GM13976 (cell line): Measurements from ENCODE around the gene MGAT4A.
"Not testable (repeated sequence)": the region's sequence is repeated elsewhere in the genome, so short reads cannot be mapped to it uniquely, and the experiment has no call there.

Experiments used
- DNase-seq: peaks from one replicate; pipeline ENCODE4 v3.0.0; 2012; ENCODE audit warnings: low spot score
- CTCF ChIP-seq: IDR thresholded peaks from 2 replicates; pipeline ENCODE4 v1.5.1; 2012; ENCODE audit warnings: borderline replicate concordance, mild to moderate bottlenecking; ENCODE audit not compliant: insufficient read depth; ENCODE audit errors: extremely low read depth, missing control alignments, control extremely low read depth
- in situ Hi-C: fragments of 300-500 bp; cut with MboI; formaldehyde crosslinking; loops from one replicate; pipeline ENCODE4 v1.12.0; 2022; ENCODE audit warnings: low sequenced_read_pairs, mixed read lengths, inconsistent platforms; ENCODE audit not compliant: unreplicated experiment

MGAT4A gene

DNA sequence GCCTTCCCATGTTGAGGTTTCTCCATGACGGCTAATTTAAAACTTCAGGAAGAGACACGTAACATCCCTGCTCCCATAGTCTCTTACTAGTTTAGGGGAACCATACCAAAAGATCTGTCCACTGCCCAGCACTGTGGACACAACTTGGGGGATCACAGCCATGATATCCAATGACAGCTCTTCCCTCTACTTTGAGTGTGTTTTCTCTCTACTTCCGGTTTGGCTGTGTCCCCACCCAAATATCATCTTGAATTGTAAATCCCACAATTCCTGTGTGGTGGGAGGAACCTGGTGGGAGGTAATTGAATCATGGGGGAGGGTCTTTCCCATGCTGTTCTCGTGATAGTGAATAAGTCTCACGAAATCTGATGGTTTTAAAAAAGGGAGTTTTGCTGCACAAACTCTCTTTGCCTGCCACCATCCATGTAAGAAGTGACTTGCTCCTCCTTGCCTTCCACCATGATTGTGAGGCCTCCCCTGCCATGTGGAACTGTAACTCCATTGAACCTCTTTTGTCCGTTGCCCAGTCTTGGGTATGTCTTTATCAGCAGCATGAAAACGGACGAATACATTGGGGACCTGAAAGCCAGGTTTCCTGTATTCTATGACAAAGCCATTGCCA is 1.6 kb upstream of the MGAT4A start:
- in situ Hi-C loops = no loop called here
- TF ChIP-seq CTCF = no peak
- DNase-seq = no peak

GRCh38 chr2:98731894-98732349 is 990 bp upstream of the MGAT4A start:
- no peak for TF ChIP-seq CTCF
- no peak for DNase-seq
- in situ Hi-C loops = no loop called here

DNA sequence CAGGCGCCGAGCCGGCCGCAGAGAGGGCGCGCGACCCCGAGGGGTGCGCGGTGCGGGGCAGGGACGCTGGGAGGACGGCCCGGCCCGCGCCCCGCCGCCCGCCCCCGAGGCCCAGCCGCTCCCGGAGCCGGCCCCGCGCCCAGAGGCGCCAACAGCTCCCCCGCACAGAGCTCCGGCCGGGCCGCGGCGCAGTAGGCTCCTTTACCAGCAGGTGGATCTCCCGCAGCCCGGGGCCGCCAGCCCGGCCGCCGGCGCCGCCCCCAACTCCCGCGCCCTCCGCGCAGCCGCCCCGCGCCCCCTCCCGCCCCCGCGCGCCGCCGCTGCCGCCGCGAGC is 258 bp downstream of the MGAT4A start:
- peak; percentile 83 for DNase-seq
- in situ Hi-C loops = no loop called here
- TF ChIP-seq CTCF = peak; percentile 45

- no peak for TF ChIP-seq CTCF
- no peak for DNase-seq
- in situ Hi-C loops = no loop called here
These were observed 752 bp downstream of the MGAT4A start for GRCh38 chr2:98730053-98730706.

DNA sequence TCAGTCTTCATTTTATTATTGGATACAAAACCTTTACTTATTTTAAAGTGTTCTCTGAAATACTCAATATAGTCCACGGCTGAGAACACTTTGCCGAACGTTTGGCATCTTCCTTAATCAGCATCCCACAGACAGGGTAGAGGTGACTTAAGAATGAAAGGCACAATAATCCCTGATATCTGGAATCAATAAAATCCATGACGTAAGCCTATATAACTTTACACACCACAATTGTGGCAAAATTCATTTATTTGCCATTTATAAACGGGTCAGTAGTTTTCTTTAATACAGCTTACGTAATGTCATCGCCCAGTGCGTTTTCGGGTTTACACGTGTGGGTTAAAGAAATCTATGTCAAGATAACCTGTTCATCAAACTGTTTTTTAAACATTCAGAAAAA is 1.3 kb downstream of the MGAT4A start:
- TF ChIP-seq CTCF = no peak
- no peak for DNase-seq
- in situ Hi-C loops = no loop called here

- in situ Hi-C loops, DNase-seq: not testable (repeated sequence)
These were observed 2.7 kb downstream of the MGAT4A start for GRCh38 chr2:98728088-98728718.
